Fibroblast of villous mesenchyme (primary cell): Measurements from ENCODE around the gene GALNT14. TPM values are rescaled to one million over a fixed set of nuclear protein-coding genes. Genes with fewer than 3 reads are reported as not detected.

Source experiments
- DNase-seq: peaks from one replicate; pipeline ENCODE4 v3.0.0-alpha.2; 2010; ENCODE audit warnings: low read depth
- H3K4me3 ChIP-seq: 2 replicates; pipeline ENCODE4 v1.5.1; 2011; ENCODE audit warnings: low read depth, mild to moderate bottlenecking, low read length
- total RNA-seq: library from RNA; depleted of rRNA; stranded (reverse); fragments of >200 nt; gene quantifications from 2 replicates; pipeline ENCODE4 v1.2.3, GENCODE V29; 2012
- TF ChIP-seq, protein P1 (sequence below): IDR thresholded peaks from 2 replicates; pipeline ENCODE4 v1.5.1; 2012; ENCODE audit warnings: low read depth, mild to moderate bottlenecking, low read length; ENCODE audit not compliant: insufficient read depth

Gene GALNT14
- total RNA-seq, 1 donor, result under 0.01 TPM

DNA sequence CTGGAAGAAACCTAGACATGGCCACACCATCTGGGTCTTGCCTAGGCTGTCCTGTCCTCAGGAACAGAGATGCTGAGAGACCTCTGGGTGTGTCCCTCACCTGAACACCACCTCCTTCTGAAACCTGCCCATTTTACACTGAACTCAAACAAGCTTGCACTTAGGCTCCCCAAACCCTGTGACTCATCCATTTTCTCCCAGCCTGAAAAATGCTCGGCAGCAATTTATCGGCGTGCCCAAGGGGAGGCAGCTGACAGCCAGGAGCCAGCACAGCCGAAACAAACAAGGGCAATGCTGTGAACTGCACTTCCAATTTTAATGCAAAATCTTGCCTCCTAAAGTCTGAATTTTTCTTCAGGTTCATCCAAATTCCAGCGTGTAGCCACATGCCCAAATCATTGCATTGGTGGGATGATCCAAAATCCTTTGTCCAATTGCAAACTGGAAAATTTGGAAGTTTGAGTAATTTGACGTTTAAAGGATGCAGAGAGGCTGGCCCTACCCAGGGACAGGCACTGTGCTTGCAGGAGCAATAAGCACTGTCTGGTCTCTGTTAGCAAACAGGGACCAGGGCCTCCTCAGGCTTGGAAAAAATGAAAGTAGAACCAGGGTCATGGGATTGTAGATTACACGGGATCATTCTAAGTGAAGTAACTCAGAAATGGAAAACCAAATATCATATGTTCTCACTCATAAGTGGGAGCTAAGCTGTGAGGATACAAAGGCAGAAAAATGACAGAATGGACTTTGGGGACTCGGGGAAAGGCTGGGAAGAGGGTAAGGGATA, 67.7 kb downstream of the GALNT14 start:
- DNase-seq, result no peak
- no peak overlapping the region for H3K4me3 ChIP-seq
- TF ChIP-seq, protein P1, sequence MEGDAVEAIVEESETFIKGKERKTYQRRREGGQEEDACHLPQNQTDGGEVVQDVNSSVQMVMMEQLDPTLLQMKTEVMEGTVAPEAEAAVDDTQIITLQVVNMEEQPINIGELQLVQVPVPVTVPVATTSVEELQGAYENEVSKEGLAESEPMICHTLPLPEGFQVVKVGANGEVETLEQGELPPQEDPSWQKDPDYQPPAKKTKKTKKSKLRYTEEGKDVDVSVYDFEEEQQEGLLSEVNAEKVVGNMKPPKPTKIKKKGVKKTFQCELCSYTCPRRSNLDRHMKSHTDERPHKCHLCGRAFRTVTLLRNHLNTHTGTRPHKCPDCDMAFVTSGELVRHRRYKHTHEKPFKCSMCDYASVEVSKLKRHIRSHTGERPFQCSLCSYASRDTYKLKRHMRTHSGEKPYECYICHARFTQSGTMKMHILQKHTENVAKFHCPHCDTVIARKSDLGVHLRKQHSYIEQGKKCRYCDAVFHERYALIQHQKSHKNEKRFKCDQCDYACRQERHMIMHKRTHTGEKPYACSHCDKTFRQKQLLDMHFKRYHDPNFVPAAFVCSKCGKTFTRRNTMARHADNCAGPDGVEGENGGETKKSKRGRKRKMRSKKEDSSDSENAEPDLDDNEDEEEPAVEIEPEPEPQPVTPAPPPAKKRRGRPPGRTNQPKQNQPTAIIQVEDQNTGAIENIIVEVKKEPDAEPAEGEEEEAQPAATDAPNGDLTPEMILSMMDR, result no peak

DNA sequence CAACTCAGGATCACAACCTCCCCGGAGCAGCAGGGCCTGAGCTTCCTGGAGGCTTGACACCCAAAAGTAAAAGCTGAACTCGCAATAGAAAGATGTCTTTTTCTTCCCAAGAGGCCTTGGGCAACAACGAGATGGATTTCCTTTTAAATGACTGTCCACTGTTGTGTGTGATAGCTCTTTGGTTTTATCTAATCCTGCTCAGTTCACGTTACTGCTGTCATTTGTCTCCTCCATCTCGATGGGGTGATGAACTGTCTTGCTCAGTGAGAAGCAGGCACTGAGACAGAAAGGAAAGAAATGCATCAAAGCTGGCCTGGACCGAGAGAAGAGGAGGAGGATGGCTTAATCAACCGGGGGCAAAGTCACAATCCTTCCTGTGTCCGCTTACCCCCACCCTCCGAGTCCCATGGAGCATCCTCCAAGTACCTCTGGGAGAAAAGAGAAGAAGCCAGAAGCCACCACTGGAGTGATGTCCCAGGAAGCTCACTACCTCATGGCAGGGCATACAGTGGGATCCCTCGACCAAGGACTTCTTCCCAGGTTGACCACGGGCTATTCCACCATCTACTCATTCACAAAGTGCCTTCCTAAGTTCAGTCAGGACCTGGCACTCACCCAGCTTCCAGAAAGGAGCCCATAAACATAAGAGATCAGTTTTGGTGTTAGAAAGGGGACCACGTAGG, 68.5 kb downstream of the GALNT14 start:
- H3K4me3 ChIP-seq, result no peak overlapping the region
- no peak for DNase-seq
- TF ChIP-seq, protein P1, result no peak

DNA sequence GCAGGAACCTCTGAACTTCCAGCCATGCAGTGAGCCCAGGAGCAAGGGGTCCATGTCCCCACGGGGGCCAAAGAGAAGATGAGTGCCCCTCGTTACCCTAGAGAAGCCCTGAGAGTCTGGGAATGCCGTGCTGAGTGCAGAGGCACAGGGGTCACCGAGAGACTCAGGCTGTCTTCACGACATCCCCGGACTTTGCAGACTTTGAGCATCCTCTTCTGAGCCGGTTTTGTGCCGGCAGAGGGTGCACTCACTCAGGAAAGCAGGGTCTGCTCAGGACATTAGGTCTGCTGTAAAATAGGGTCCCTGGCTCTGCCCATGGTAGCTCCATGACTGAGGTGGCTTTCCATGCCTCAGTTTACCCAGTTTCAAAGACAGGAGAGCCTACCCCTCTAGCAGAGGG, 71.0 kb downstream of the GALNT14 start:
- TF ChIP-seq, protein P1, result peak; percentile 3
- H3K4me3 ChIP-seq, result no peak overlapping the region
- no peak for DNase-seq

DNA sequence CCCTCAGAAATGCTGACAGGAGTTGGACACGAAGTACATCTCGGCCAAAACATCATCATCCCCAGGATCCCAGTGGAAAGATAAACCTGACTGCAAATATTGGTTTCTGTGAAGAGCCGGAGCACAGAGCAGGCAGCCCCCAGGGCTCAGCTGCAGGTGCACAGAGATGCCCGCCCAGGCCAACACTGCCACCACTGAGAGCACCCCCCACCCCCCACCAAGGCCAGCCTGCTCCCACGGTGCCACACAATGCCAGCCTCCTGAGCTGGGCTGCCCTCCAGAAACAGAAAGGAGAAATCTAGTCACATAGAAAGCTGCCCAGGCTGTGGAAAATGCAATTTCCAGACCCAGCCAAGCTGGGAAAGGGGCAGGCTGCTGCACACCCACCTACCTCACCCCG, 71.7 kb downstream of the GALNT14 start:
- no peak overlapping the region for H3K4me3 ChIP-seq
- TF ChIP-seq, protein P1, result no peak
- DNase-seq, result no peak

DNA sequence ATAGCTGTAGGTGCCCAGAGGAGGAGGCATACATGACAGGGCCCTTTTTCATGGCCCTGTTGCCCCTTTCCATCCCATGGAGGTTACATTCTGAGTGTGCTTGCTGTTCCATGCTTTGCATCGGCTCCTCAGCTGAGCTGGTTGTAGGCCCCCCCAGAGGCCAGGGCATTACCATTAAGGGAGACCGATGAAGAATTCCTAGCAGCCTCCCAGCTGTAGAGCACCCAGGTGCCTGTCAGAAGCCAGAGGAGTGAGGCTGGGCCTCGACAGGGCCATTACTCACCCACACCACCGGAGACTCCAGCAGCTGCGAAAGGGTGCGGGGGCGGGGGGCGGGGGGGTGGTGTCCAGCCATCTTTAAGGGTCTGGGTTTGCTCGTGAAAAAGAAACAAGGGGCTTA, 72.2 kb downstream of the GALNT14 start:
- TF ChIP-seq, protein P1, result no peak
- H3K4me3 ChIP-seq, result no peak overlapping the region
- no peak for DNase-seq

DNA sequence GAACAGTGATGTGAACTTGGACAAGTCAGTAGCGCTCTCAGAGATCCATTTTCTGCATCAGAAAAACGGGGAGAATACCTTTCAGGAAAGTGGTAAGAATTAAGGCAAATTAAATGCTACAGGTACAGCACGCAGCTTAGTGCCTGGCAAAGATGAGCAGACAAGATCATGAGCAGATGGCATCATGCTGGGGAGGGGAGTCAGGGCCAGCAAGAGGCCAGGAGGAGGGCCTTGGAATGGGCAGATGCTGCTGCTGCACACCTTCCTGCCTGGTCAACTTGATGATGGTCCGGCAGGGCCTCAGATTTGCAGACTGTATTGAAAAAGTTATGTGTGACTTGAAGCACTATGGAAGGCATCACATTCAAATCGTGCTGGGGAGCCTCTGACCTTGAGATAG, 72.9 kb downstream of the GALNT14 start:
- TF ChIP-seq, protein P1, result no peak
- DNase-seq, result no peak
- no peak overlapping the region for H3K4me3 ChIP-seq
